ENCODE data around the gene LINGO3. TPM values are rescaled to one million over a fixed set of nuclear protein-coding genes. Genes with fewer than 3 reads are reported as not detected.

Gene LINGO3
- total and polyA plus RNA-seq, 2 experiments from 2014 or later = 0.29 to 0.45 TPM

- TF ChIP-seq CTCF (conservative IDR thresholded peaks at IDR 0.05; ENCODE audit: low read depth in 2 of 2) (no peak), ZNF114 (CRISPR knock-in tag; IDR thresholded peaks at IDR 0.05) (no peak)
Measured at GRCh38 chr19:2270423-2271233, 37.3 kb downstream of the LINGO3 start (continued).

- peaks cover 18% of the 10 kb centered on the region for H3K4me1 ChIP-seq (ENCODE audit: insufficient read depth)
- peak overlapping the region; percentile 98 for H3K4me3 ChIP-seq
- peaks cover 4% of the 10 kb centered on the region; the same call in 1 of the 2 replicates for H3K36me3 ChIP-seq (ENCODE audit: insufficient read depth)
- ATAC-seq (no peak; the same call in 1 of the 3 replicates), DNase-seq (ENCODE audit: low spot score) (no peak)
- peak overlapping the region; percentile 55; the same call in 1 of the 2 replicates for H3K27ac ChIP-seq (ENCODE audit: low read depth)
- H2AFZ ChIP-seq = no peak overlapping the region
- peak overlapping the region; percentile 89 for H3K4me2 ChIP-seq
- H3K36me3 Mint-ChIP-seq (ENCODE audit: low read depth) = peaks cover 36% of the 10 kb centered on the region
- H3K4me3 Mint-ChIP-seq = peak overlapping the region; percentile 93
- peak overlapping the region; percentile 97 for H3K27ac Mint-ChIP-seq
- H3K27me3 Mint-ChIP-seq (ENCODE audit: insufficient read depth, low read depth, poor library complexity) = peaks cover 27% of the 10 kb centered on the region
- no peaks in the 10 kb centered on the region for H3K9me2 ChIP-seq (ENCODE audit: insufficient read depth)
- peaks cover 7% of the 10 kb centered on the region; the same call in 2 of the 3 replicates for H3K9me3 Mint-ChIP-seq
- H3K79me2 ChIP-seq (replicated peaks; ENCODE audit: insufficient read depth) = peaks cover 47% of the 10 kb centered on the region
- peaks cover 23% of the 10 kb centered on the region for H3K4me1 Mint-ChIP-seq
- peaks cover 35% of the 10 kb centered on the region for H3F3A ChIP-seq (replicated peaks; ENCODE audit: low read depth)
- H4K20me1 ChIP-seq (replicated peaks; ENCODE audit: insufficient read depth) = peaks cover 27% of the 10 kb centered on the region
- H3K27me3 ChIP-seq (ENCODE audit: insufficient read depth) = no peaks in the 10 kb centered on the region
- no peak for TF ChIP-seq CREB1 (CRISPR knock-in tag; IDR thresholded peaks at IDR 0.05; ENCODE audit: low read depth)
- no peak for TF ChIP-seq EZH2phosphoT487 (IDR thresholded peaks at IDR 0.05; ENCODE audit: unreplicated experiment)
- no peak for TF ChIP-seq ZNF114 (CRISPR knock-in tag; IDR thresholded peaks at IDR 0.05)
- no peak for TF ChIP-seq REST (IDR thresholded peaks at IDR 0.05; ENCODE audit: unreplicated experiment)
- TF ChIP-seq ZNF462 (CRISPR knock-in tag; IDR thresholded peaks at IDR 0.05) = no peak
- TF ChIP-seq EZH2 (IDR thresholded peaks at IDR 0.05; ENCODE audit: low read depth, unreplicated experiment) = no peak
- TF ChIP-seq ETS1 (IDR thresholded peaks at IDR 0.05) = no peak
- no peak for TF ChIP-seq CTCF (conservative IDR thresholded peaks at IDR 0.05; ENCODE audit: low read depth in 2 of 2)
Measured at GRCh38 chr19:2270157-2270422, 37.9 kb downstream of the LINGO3 start.

All from GM23338 (cell line).